K562 (cell line): ENCODE data around the gene KLHL18. TPM values are rescaled to one million over a fixed set of nuclear protein-coding genes. Genes with fewer than 3 reads are reported as not detected.

Source experiments
- ATAC-seq: fragments of 200-7000 bp; cut with Tn5 transposase; 3 replicates; pipeline ENCODE4 v1.9.1; 2020; ENCODE audit warnings: moderate library complexity
- BruUV-seq: library from RNA; stranded (reverse); fragments of 400-500 nt; replicated peaks from 2 replicates; lab custom pipeline; 2021; lab: Mats Ljungman, UMichigan
- CTCF ChIA-PET: fragments of 300-600 bp; formaldehyde crosslinking; extraction: SDS; loops from one replicate; lab custom pipeline; 2021; ENCODE audit warnings: low intra/inter-chr PET ratio; lab: Yijun Ruan, JAX
- POLR2A ChIA-PET: fragments of 300-600, 350-650 bp; sonication (Branson Sonifier 250); formaldehyde crosslinking; extraction: SDS; loops from one replicate; lab custom pipeline; 2021; ENCODE audit warnings: antibody characterized with exemption, inconsistent platforms; lab: Yijun Ruan, JAX
- DNase-seq, 4 experiments: peaks; one replicate each; pipeline versions ENCODE4 v3.0.0 to v3.0.0-alpha.2; 2011 to 2018; ENCODE audit warnings: low spot score in 3 of 4, mixed read lengths in 3 of 4; ENCODE audit errors: extremely low read depth in 1 of 4
- FAIRE-seq: peaks from 2 replicates; lab custom pipeline; 2011; peaks lifted over from hg19 to GRCh38; lab: Jason Lieb, UNC
- H2AFZ ChIP-seq: 2 replicates; pipeline ENCODE4 v1.6.0; 2011; ENCODE audit warnings: low read depth, low read length, control low read depth, inconsistent platforms
- H3K27ac ChIP-seq: fragments of 200-600 bp; 3 replicates; pipeline ENCODE4 v1.8.0; 2011; ENCODE audit warnings: low read depth, mild to moderate bottlenecking, control low read depth, inconsistent platforms, low read length, moderate library complexity, mixed read lengths; ENCODE audit errors: extremely low read depth
- H3K27me3 ChIP-seq, 2 experiments: fragments of 300-600 bp in 1 of 2; 2 replicates in 1 of 2; 3 replicates in 1 of 2; pipeline versions ENCODE4 v1.6.0 to v1.8.0; 2011; ENCODE audit warnings: inconsistent platforms in 2 of 2, low read length in 2 of 2, mild to moderate bottlenecking in 1 of 2, mixed read lengths in 1 of 2, moderate library complexity in 1 of 2; ENCODE audit not compliant: control insufficient read depth in 2 of 2, insufficient read depth in 2 of 2
- H3K36me3 ChIP-seq: fragments of 300-600 bp; 3 replicates; pipeline ENCODE4 v1.8.0; 2011; ENCODE audit warnings: mild to moderate bottlenecking, low read length, inconsistent platforms; ENCODE audit not compliant: control insufficient read depth, insufficient read depth
- H3K4me1 ChIP-seq, 2 experiments: fragments of 200-600 bp in 1 of 2; replicated peaks in 1 of 2; 2 replicates in 1 of 2; 3 replicates in 1 of 2; pipeline versions ENCODE4 v1.5.1 to v1.8.0; 2011; ENCODE audit warnings: inconsistent platforms in 2 of 2, low read length in 2 of 2, mild to moderate bottlenecking in 1 of 2, mixed read lengths in 1 of 2, moderate library complexity in 1 of 2; ENCODE audit not compliant: control insufficient read depth in 2 of 2, insufficient read depth in 2 of 2
- H3K4me2 ChIP-seq: 2 replicates; pipeline ENCODE4 v1.6.1; 2011; ENCODE audit warnings: low read length, control low read depth, inconsistent platforms, mixed read lengths; ENCODE audit not compliant: insufficient read depth
- H3K4me3 ChIP-seq: fragments of 200-600 bp; sonication (generic), shearing (Covaris generic); 2 replicates; pipeline ENCODE4 v1.5.1; 2016; ENCODE audit warnings: control low read depth, inconsistent platforms
- H3K79me2 ChIP-seq: fragments of 200-600 bp; 3 replicates; pipeline ENCODE4 v1.8.0; 2011; ENCODE audit warnings: low read length, inconsistent platforms; ENCODE audit not compliant: control insufficient read depth, insufficient read depth
- H3K9ac ChIP-seq, 2 experiments: 2 replicates each; pipeline versions ENCODE4 v1.6.0 to v1.6.1; 2011; ENCODE audit warnings: low read depth in 2 of 2, low read length in 2 of 2, control low read depth in 1 of 2, inconsistent platforms in 1 of 2, mild to moderate bottlenecking in 1 of 2, mixed read lengths in 1 of 2; ENCODE audit not compliant: insufficient read depth in 1 of 2
- H3K9me1 ChIP-seq: one replicate; pipeline ENCODE4 v1.6.0; 2011; ENCODE audit warnings: inconsistent platforms, mild to moderate bottlenecking, low read length, moderate library complexity; ENCODE audit not compliant: control insufficient read depth, insufficient read depth
- H3K9me3 ChIP-seq: replicated peaks from 2 replicates; pipeline ENCODE4 v1.5.1; 2011; ENCODE audit warnings: low read depth, low read length, inconsistent platforms; ENCODE audit not compliant: control insufficient read depth, insufficient read depth
- H4K20me1 ChIP-seq: replicated peaks from 2 replicates; pipeline ENCODE4 v1.6.1; 2011; ENCODE audit warnings: low read length, inconsistent platforms, mixed read lengths; ENCODE audit not compliant: control insufficient read depth, insufficient read depth
- CBX3 ChIP-seq, 2 experiments: IDR thresholded peaks; 1 replicate in 1 of 2; 2 replicates in 1 of 2; pipeline ENCODE4 v1.6.1; 2012; ENCODE audit warnings: inconsistent platforms in 2 of 2, low read length in 2 of 2, borderline replicate concordance in 1 of 2, control low read depth in 1 of 2
- EHMT2 ChIP-seq: fragments of 450-650 bp; IDR thresholded peaks from 2 replicates; pipeline ENCODE4 v1.6.1; 2018; ENCODE audit warnings: antibody characterized with exemption
- FOXK1 ChIP-seq: sonication (generic); formaldehyde crosslinking; IDR thresholded peaks from 2 replicates; pipeline ENCODE4 v1.8.0; 2022; ENCODE audit warnings: missing genetic modification reagents, mild to moderate bottlenecking, borderline replicate concordance
- GABPA ChIP-seq: fragments of 200-800 bp; sonication (Bioruptor generic); conservative IDR thresholded peaks from 2 replicates; pipeline ENCODE4 v1.6.1; 2016; ENCODE audit warnings: low read depth, missing genetic modification characterization, missing compliant biosample characterization
- ILK ChIP-seq: fragments of 450-650 bp; IDR thresholded peaks from 2 replicates; pipeline ENCODE4 v1.6.1; 2016; ENCODE audit warnings: missing genetic modification characterization, low read depth, mild to moderate bottlenecking, missing compliant biosample characterization, moderate library complexity, borderline replicate concordance
- MBD2 ChIP-seq: sonication (generic); IDR thresholded peaks from 2 replicates; pipeline ENCODE4 v1.6.1; 2016; ENCODE audit warnings: low read depth, borderline replicate concordance
- NR2C1 ChIP-seq, 2 experiments: fragments of 450-650 bp; IDR thresholded peaks; 2 replicates each; pipeline ENCODE4 v1.6.1; 2017; ENCODE audit warnings: mild to moderate bottlenecking in 2 of 2, antibody characterized with exemption in 1 of 2, inconsistent platforms in 1 of 2, missing compliant biosample characterization in 1 of 2, missing genetic modification characterization in 1 of 2
- NR2C2 ChIP-seq, 2 experiments: fragments of 200-800 bp in 1 of 2; sonication (Bioruptor generic) in 1 of 2; sonication (generic) in 1 of 2; formaldehyde crosslinking in 1 of 2; IDR thresholded peaks; 2 replicates each; pipeline versions ENCODE4 v1.6.1 to v1.8.0; 2016 to 2022; ENCODE audit warnings: mild to moderate bottlenecking in 1 of 2, missing compliant biosample characterization in 1 of 2, missing genetic modification characterization in 1 of 2, missing genetic modification reagents in 1 of 2
- RBM22 ChIP-seq: fragments of 200-400 bp; formaldehyde crosslinking; IDR thresholded peaks from 2 replicates; pipeline ENCODE4 v1.6.1; 2018; ENCODE audit warnings: low read length, low read depth; ENCODE audit not compliant: poor library complexity, severe bottlenecking
- SMARCC2 ChIP-seq: fragments of 450-650 bp; IDR thresholded peaks from 2 replicates; pipeline ENCODE4 v1.6.1; 2017; ENCODE audit warnings: antibody characterized with exemption, moderate library complexity, mild to moderate bottlenecking, low read depth
- SMC3 ChIP-seq: conservative IDR thresholded peaks from 2 replicates; pipeline ENCODE4 v1.6.1; 2011; ENCODE audit warnings: low read depth, low read length, improper control_type of control experiment; ENCODE audit not compliant: insufficient read depth
- SPI1 ChIP-seq: IDR thresholded peaks from 2 replicates; pipeline ENCODE4 v1.6.1; 2011; ENCODE audit warnings: low read depth, low read length, control low read depth, borderline replicate concordance
- YY1 ChIP-seq, 3 experiments: IDR thresholded peaks; 2 replicates each; pipeline ENCODE4 v1.6.1; 2011; ENCODE audit warnings: low read length in 2 of 3, mild to moderate bottlenecking in 2 of 3, moderate library complexity in 2 of 3, borderline replicate concordance in 1 of 3, control low read depth in 1 of 3, low read depth in 1 of 3; ENCODE audit not compliant: insufficient read depth in 3 of 3, insufficient replicate concordance in 2 of 3, control insufficient read depth in 1 of 3, insufficient read length in 1 of 3; ENCODE audit errors: extremely low read depth in 1 of 3
- ZBTB1 ChIP-seq: sonication (generic); formaldehyde crosslinking; IDR thresholded peaks from 2 replicates; pipeline ENCODE4 v1.8.1; 2023; ENCODE audit warnings: missing genetic modification reagents, low read depth, mild to moderate bottlenecking, borderline replicate concordance
- ZNF197 ChIP-seq: fragments of 200-800 bp; sonication (Bioruptor generic); IDR thresholded peaks from 2 replicates; pipeline ENCODE4 v1.6.1; 2016; ENCODE audit warnings: low read depth, missing genetic modification characterization, missing compliant biosample characterization
- WGBS: fragments of 100-300 bp; shearing (Covaris generic); methylation state at CpG from one replicate; pipeline ENCODE4 v1.1.6; 2016; ENCODE audit warnings: low coverage, mixed read lengths; ENCODE audit not compliant: insufficient coverage; ENCODE audit errors: missing lambda C conversion rate; 5-methylcytosine and 5-hydroxymethylcytosine counted together
- in situ Hi-C: fragments of 300-500 bp; cut with MboI; formaldehyde crosslinking; loops from 4 replicates; pipeline ENCODE4 v1.15.0; 2018; ENCODE audit warnings: inconsistent platforms, mixed read lengths
- intact Hi-C: fragments of 100-400 bp; cut with micrococcal nuclease; formaldehyde crosslinking; loops from 2 replicates; pipeline ENCODE4 v1.14.2; 2022
- polyA plus RNA-seq, 8 experiments: library from polyadenylated mRNA; depleted of rRNA in 4 of 8; stranded (reverse) in 5 of 8; unstranded in 3 of 8; fragments of >200 nt; fragmentation: Nextera tagmentation in 2 of 8; fragmentation: Illumina TruSeq in 1 of 8; extraction: Ambion mirVana in 2 of 8; extraction: Trizol in 1 of 8; gene quantifications; 2 replicates each; pipeline versions ENCODE4 v1.2.1 to v1.2.3, GENCODE V29; 2011 to 2014; ENCODE audit warnings: inconsistent platforms in 1 of 8, missing spikeins in 1 of 8
- total RNA-seq, 7 experiments: library from RNA; depleted of rRNA in 6 of 7; stranded (reverse); fragments of >200 nt in 6 of 7; fragmentation: Illumina TruSeq in 2 of 7; extraction: Trizol in 2 of 7; gene quantifications; 2 replicates each; pipeline versions ENCODE4 v1.2.1 to v1.2.3, GENCODE V29; 2011 to 2021; ENCODE audit warnings: low replicate concordance in 1 of 7
- TF ChIP-seq, protein P1 (sequence below): fragments of 450-650 bp; IDR thresholded peaks from 2 replicates; pipeline ENCODE4 v1.6.1; 2014; ENCODE audit warnings: low read depth, mild to moderate bottlenecking, moderate library complexity, borderline replicate concordance

KLHL18 gene
- total and polyA plus RNA-seq, 9 of the 15 experiments (the other 6 are each of a cell fraction or from before 2014, with no cell fraction given), result 26.7 to 97.5 (median 48.7) TPM

DNA sequence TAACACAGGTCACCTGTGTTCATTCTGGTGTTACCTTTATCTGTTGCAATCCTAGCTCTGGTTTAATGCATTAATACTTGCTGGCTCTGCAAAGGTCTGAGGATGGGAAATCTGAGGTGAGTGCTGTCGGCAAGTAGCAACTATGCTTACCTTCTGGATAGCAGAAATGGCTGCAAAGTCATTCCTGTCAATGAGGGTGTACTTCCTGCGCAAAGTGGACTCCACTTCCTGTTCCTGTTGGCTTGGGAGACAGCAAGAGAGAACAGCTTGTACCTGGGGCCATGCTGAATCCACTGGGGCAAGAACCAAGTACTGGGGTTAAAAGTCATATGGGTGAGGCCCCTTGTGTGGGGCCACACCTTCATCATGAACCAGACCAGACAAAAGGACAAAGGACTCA lies 37.5 kb upstream of the KLHL18 start:
- ChIA-PET POLR2A (interaction anchor here (0.6 to 1.1 kb wide), 4 partner anchors 10 to 139 kb away, joined by 3 to 4 read pairs (median 3); no protein-coding TSS in a partner anchor), CTCF (no interaction called here)
- BruUV-seq, result no TSS peak
- Histone ChIP-seq H4K20me1 (no peaks in the 10 kb centered on the region), H2AFZ (peak overlapping the region; percentile 74), H3K9ac (no peak overlapping the region), H3K36me3 (no peaks in the 10 kb centered on the region), H3K27ac (no peak overlapping the region), H3K79me2 (no peaks in the 10 kb centered on the region), H3K9me1 (no peaks in the 10 kb centered on the region), H3K27me3 (peaks cover 0 to 8% of the 10 kb centered on the region in 2 experiments; a peak in 2 of 5 replicates), H3K4me3 (no peak overlapping the region), H3K9me3 (no peaks in the 10 kb centered on the region), H3K4me2 (no peak overlapping the region), H3K4me1 (peaks cover 0 to 4% of the 10 kb centered on the region in 2 experiments; a peak in 3 of 5 replicates)
- DNase-seq (peak in 1 of 4 experiments; percentile 30), ATAC-seq (no peak; the same call in 2 of the 3 replicates), FAIRE-seq (peak; percentile 51)
- WGBS, result 59% methylated on average over 2 of the region's 2 CpGs
- in situ Hi-C loops (no loop called here), intact Hi-C loops (no loop called here)
- no peak for TF ChIP-seq SMARCC2
- 0 out of 3 replicates have a peak, but pooled peaks of 1 of the 2 experiments have one; percentile 19 for TF ChIP-seq CBX3 (IDR thresholded peaks at IDR 0.05; ENCODE audit: borderline replicate concordance in 1 of 2, low read length in 2 of 2)
- peak in 1 of 3 experiments; percentile 61 for TF ChIP-seq YY1 (IDR thresholded peaks at IDR 0.05; ENCODE audit: borderline replicate concordance in 1 of 3, control insufficient read depth in 1 of 3, extremely low read depth in 1 of 3, insufficient read depth in 3 of 3, insufficient read length in 1 of 3, insufficient replicate concordance in 2 of 3, low read depth in 1 of 3, low read length in 2 of 3)
- no peak for TF ChIP-seq SMC3
- peak; percentile 84; the same call in 1 of the 2 replicates for TF ChIP-seq EHMT2
- no peak for TF ChIP-seq MBD2
- peak; percentile 85 for TF ChIP-seq NR2C1 (IDR thresholded peaks at IDR 0.05)
- TF ChIP-seq NR2C1 (tag; IDR thresholded peaks at IDR 0.05), result peak; percentile 95
- peak; percentile 77 for TF ChIP-seq GABPA (tag)
- peak; percentile 69; the same call in 1 of the 2 replicates for TF ChIP-seq SPI1
- TF ChIP-seq, protein P1, sequence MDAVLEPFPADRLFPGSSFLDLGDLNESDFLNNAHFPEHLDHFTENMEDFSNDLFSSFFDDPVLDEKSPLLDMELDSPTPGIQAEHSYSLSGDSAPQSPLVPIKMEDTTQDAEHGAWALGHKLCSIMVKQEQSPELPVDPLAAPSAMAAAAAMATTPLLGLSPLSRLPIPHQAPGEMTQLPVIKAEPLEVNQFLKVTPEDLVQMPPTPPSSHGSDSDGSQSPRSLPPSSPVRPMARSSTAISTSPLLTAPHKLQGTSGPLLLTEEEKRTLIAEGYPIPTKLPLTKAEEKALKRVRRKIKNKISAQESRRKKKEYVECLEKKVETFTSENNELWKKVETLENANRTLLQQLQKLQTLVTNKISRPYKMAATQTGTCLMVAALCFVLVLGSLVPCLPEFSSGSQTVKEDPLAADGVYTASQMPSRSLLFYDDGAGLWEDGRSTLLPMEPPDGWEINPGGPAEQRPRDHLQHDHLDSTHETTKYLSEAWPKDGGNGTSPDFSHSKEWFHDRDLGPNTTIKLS, result no peak
- no peak for TF ChIP-seq FOXK1 (CRISPR knock-in tag)
- no peak for TF ChIP-seq NR2C2 (CRISPR knock-in tag; IDR thresholded peaks at IDR 0.05)
- TF ChIP-seq NR2C2 (tag; IDR thresholded peaks at IDR 0.05), result peak; percentile 74
- no peak for TF ChIP-seq RBM22
- no peak for TF ChIP-seq ZBTB1 (CRISPR knock-in tag)
- no peak for TF ChIP-seq ILK (tag)
- TF ChIP-seq ZNF197 (CRISPR knock-in tag), result no peak
